Activated CD4-positive, alpha-beta T cell treated with anti-CD3 and anti-CD28 coated beads, Interleukin-2, amount 50 U/mL, for 48 hours (primary cell): Measurements from ENCODE around the gene GBP4.

Source experiments
- DNase-seq, 2 experiments: peaks; one replicate each; pipeline ENCODE4 v3.0.0-alpha.2; 2020

GBP4 gene

DNA sequence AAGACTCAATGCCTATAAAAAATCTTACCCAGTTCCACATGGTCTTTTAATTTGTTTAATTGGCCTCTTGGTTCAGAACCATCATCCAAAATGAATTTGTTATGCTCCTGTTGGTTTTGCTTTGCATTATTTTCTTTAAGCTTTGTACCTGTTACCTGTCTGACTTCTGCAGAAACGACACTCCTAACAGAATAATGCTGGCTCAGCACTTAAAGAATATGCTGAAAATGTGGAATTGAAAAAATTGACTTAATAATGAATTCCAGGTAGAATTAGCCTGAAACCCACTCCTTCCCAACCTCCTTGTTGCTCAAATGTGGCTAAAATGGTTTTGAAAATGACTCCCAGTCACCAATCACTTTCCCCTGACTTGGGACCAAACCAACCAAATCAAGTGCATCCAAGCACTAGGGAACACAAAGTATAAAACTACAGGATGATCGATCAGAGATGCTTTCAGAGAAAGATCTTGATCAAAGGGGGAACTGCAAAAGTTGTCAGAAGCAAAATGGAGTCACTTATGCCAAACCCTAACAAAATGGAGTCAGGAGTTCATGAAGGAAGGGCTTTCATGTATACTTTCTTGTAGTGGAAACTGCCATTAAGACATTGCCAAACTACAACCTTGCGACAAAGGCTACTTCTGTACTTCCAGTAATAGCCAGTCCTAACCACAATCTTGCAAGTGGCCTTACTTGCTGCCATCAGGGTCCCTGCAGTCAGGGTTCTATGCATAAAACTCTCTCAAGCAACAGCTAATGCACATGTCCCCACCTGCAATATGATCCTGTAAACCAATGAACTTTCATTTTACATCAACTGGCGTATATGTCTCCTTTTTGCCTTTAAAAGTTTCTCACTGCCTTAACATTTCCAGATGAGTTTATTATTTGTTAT, 28.3 kb downstream of the GBP4 start:
- DNase-seq: no peak

DNA sequence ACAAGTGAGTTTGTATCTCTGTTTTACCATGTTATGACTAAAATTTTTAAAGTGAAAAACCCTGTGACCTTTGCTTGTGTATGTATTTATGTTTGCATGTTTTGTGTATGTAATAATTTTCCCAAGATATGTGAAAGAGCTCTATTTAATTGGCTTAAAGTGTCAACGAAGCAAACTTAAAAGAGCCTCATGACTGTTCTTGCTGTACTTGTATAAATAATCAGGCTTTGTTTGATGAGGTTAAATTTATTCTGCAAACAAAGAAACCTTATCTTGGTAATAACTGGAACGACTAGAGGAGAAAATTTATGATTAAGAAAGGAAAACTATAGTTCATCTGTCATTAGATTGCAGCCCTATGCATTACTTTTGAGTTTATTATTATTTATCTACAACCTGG, 29.6 kb downstream of the GBP4 start:
- DNase-seq: no peak

DNA sequence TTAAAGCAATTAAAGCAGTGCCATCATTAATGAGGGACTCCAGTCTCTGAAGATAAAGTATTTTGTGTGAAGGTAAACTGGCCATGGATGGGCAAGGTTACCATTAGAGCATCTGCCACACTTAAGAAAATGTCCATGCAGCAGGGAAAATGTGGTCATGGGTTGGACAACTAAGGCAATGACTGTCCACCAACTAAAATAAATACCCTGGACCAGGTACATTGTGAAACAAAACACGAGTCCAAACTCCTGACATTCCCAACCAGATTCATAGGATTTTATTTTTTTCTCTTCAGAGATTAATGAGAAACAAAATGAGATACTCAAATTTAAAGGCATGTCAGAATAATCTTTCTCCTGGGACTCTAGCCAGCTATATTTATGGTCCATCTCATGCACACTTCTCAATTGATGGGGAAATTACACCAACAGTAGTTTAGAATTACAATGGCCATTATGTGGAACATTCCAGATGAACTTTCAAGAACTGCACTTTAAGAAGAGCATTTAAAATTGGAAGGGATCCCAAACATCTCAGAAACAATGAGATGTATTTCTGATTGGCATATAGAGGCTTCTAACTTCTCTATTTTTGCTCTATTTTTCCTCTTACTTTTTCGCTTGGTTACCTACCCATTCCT, 31.0 kb downstream of the GBP4 start:
- DNase-seq: no peak

DNA sequence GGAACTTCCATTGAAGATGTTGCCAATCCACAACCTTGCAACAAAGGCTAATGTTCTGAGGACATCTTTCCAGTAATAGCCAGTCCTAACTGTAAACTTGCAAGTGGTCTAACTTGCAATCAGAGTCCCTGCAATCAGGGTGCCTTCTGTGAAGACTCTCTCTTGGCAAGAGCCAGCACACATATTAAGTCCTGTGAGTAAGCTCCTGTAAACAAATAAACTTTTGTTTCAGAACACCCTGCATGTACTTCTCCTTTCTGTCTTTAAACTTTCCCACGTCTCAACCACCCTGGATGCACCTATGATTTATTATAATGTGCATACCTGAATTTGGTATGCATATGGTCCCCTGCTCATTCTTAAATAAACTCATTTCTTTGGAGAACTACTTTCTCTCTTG, 32.0 kb downstream of the GBP4 start:
- DNase-seq: no peak

DNA sequence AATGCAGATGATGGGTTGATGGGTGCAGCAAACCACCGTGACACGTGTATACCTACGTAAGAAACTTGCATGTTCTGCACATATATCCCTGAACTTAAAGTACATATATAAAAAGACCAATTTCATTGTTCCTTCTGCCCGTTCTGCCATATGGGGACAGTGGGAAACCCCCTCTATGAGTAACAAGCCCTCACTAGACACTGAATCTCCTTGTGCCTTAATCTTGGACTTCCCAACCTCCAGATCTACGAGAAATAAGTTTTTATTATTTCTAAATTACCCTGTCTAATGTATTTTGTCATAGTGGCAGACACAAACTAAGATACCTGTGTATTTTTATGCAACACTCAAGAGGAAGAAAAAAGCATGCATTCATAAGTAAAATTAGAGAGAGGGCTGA, 32.9 kb downstream of the GBP4 start:
- no peak for DNase-seq

DNA sequence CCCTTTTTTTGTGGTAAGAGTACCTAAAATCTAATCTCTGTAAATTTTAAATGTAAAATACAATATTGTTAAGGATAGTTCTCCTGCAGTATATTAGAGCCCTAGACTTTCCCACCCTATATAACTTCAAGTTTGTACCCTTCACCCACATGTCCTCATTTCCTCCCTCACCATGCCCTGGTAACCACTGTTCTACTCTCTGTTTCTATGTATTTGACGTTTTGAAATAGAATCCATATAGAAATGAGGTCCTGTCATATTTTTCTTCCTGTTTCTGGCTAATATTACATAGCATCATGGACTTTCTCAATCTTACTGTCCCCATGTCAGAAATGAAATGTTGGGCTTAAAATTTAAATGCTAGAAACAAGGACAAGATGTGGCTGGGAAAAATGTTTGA, 47.7 kb downstream of the GBP4 start:
- no peak for DNase-seq

DNA sequence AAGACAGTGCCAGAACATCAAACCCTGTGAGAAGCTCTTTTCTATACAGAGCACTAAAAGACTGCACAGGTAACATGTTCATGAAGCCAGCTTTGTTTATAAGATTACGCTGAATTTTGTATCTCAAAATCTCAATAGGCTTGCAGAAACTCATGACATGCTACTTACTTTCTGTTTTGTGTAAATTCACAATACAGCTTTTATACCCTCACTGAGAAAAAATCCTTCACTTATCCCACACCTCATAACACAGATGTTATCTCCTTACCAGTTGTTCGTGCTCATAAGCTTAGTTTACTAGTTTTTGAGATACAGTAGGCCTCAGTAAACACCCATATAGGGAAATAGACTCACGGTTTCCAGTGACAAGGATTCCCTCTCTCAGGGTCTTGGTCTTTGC, 48.8 kb downstream of the GBP4 start:
- no peak for DNase-seq

DNA sequence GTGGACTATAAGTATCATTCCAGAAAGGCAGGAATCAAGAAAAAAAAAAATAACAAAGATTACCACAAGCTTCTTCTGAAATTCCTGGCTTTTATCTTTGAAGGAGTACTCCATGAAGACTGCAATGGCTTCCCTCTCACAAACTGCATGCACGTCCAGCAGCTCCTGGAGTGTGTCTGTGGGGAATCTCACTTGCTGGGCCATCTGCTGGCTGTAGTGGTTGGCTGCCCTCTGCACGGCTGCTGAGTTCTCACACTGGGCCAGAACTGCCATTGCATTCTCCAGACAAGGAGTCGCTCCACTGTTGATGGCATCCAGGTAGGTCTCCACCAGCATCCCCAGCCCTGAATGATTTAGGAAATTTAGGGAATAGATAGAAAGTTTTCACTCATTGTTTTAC, 49.5 kb downstream of the GBP4 start:
- DNase-seq: no peak

DNA sequence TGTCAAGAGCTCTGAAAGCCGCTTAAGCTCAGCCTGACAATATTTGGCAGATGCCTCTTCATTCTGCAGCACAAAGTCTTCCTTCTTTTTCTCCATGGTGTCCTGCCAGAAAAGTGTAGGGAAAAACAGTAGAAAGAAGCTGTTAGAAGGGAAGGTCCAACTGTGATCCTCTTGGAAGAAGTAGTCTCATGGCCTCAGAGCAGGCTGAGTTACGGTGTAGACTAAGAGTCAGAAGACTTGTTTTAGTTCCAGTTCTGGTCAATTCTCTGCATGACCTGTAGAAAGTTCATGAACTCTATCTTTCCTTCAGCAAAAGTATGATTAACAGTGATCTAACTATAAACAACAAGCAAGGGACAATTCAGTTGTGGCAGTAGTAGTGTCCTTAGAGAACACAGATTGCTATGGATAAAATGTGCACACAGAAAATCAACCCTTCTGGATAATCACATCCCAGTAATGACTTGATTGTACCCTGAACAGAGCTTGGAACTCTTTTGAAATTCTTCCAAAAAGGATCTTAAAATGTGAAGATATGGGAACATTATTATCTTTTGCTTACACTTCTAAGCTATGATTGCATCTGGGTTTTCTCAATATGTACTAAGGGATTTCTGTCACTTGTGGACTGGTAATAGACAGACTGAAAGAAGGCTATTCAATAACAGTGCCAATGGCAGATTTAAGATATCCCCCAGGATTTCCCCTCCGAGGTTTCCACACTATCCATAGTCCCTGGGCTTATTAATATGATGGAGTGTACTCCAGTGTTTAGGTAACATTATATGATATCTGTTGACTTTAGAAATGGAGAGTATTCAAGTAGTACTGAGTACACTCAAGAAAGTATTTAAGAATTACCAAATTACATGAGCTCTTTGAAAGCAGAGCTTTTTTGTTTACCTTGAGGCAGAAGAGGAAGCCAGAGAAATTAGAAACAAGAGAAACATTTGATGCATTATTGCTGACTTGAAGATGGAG, 50.8 kb downstream of the GBP4 start:
- DNase-seq: no peak

DNA sequence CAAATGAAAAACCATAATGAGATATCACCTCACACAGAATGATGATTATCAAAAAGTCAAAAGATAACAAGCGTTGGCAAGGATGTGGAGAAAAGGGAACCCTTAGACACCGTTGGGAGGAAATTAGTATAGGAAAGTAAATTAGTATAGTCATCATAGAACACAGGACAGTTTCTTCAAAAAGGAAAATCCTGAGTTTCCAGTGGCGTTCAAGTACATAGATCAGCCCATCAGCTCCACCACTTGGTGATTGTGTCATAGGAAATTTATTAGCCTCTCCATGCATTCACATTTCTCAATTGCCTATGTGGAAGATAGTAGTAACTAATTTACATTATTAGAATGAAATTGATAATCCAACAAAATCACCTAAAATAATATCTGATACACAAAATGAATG, 52.0 kb downstream of the GBP4 start:
- DNase-seq: no peak

DNA sequence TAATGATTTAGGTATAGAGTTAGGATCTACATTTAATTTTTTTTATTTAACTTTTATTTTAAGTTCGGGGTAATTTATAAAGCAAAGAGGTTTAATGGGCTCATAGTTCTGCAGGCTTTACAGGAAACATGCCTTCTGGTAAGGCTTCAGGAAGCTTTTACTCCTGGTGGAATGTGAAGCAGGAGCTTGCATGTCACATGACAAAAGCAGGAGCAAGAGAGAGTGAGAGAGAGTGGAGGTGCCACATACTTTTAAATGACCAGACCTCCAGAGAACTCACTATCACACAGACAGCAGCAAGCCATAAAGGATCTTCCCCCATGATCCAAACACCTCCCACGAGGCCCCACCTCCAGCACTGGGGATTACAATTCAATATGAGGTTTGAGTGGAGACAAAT, 55.3 kb downstream of the GBP4 start:
- DNase-seq: no peak

DNA sequence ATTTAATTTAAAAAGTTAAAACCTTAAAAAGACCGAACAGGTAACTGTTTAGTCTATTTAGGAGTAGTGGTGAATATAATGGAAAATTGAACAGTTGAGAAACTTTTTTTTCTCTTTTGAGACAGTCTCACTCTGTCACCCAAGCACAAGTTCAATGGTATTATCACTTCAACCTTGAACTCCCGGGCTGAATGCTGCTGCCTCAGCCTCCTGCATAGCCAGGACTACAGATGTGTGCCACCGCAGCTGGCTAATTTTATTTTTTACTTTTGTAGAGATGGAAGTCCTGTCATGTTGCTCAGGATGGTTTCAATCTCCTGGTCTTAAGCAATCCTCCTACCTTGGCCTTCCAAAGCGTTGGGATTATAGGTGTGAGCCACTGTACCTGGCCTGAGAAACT, 56.6 kb downstream of the GBP4 start:
- no peak for DNase-seq

DNA sequence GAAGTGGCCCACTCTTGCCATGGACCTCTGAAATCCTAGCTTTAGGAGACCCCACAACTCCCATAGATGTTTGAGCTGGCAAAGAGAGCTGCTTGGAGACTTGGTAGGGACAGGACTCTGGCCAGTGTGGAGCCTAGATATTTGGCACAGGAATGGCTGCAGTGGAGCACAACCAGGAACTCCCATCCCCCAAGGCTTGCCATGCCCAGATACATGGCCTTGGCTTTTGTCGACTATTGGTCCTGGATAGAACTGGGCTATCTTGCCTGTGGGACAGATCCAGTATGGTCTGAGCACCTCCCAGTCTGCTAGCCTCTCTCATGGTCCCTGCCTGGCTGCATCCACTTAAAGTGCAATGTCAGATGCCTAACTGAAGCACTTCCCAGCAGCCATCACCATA, 65.0 kb downstream of the GBP4 start:
- no peak for DNase-seq
